KBM-7 (cell line): ENCODE results near the gene WDFY1.

Experiments used
- DNase-seq: peaks from one replicate; pipeline ENCODE4 v3.0.0-alpha.2; 2015
- in situ Hi-C: fragments of 300-500 bp; cut with MboI; formaldehyde crosslinking; loops from 2 replicates; pipeline ENCODE4 v1.14.3; 2020; ENCODE audit warnings: low sequenced_read_pairs, low pct_unique_long_range_greater_than_20kb, mixed read lengths

Gene WDFY1, protein sequence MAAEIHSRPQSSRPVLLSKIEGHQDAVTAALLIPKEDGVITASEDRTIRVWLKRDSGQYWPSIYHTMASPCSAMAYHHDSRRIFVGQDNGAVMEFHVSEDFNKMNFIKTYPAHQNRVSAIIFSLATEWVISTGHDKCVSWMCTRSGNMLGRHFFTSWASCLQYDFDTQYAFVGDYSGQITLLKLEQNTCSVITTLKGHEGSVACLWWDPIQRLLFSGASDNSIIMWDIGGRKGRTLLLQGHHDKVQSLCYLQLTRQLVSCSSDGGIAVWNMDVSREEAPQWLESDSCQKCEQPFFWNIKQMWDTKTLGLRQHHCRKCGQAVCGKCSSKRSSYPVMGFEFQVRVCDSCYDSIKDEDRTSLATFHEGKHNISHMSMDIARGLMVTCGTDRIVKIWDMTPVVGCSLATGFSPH

DNA sequence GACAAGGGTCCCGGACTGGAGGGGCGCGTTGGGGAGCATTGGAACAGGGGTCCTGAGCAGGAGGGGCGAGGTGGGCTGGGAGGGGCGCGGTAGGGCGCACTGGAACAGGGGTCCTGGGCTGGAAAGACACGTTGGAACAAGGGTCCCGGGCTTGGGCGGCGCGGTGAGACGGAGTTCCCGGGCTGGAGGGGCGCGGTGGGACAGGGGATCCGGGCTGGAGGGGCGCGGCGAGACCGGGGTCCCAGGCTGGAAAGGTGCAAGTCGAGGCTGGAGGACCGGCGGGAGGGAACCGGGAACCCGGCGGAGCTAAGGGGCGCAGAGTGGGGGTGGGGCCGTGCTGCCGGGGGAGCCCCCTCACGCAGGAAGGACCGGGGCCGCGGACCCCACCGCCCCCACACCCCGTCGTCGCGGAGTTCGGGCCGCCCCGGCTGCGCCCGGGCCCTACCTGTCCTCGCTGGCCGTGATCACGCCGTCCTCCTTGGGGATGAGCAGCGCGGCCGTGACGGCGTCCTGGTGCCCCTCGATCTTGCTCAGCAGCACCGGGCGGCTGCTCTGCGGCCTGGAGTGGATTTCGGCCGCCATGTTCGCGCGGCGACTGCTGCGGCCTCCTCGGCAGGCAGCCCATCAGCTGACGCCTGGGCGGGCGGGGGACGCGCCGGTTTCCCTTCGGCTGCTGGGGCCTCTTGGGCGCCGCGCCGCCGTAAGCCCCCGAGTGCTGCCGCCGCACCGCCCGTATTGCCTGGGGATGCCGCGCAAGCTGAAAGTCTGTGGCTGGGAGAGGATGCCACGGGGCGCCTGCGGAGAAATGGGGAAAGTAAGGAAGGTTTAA, at the start of gene WDFY1:
WDFY1 (minus strand) TSS at position 633 of the 829 bp plus-strand sequence; CDS start at position 582, 51 bp downstream.
- in situ Hi-C loops, result no loop called here
- DNase-seq, result peak; percentile 86

DNA sequence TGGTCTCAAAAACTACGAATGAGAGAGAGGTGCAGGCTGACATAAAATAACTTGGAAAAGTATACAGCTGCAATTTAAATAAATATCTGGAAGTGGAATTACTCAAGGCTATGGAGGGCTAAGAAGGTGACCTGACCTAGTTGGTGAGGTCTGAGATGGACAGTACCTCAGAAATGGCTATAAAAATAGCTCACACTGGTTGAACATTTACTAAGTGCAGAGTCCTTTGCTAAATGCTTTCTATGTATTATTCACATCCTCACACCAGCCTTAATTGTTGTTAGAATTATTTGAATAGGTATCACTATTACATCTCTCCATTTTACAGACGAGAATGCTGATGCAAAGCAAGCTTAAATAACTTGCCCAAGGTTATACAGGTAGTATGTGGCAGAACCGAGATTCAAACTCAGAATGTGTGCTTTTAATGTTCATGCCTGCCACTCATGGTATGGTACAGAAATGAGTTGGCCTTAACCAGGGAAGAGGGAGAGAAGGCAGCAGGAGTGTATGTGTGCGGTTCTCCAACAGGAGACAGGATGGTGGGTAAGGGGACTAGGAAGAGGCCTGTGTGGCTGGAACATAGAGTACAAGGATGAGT, 49.5 kb upstream of the WDFY1 start:
- in situ Hi-C loops, result loop anchor here (25.0 kb wide), 1 partner anchor 268 kb away; no protein-coding TSS in a partner anchor

DNA sequence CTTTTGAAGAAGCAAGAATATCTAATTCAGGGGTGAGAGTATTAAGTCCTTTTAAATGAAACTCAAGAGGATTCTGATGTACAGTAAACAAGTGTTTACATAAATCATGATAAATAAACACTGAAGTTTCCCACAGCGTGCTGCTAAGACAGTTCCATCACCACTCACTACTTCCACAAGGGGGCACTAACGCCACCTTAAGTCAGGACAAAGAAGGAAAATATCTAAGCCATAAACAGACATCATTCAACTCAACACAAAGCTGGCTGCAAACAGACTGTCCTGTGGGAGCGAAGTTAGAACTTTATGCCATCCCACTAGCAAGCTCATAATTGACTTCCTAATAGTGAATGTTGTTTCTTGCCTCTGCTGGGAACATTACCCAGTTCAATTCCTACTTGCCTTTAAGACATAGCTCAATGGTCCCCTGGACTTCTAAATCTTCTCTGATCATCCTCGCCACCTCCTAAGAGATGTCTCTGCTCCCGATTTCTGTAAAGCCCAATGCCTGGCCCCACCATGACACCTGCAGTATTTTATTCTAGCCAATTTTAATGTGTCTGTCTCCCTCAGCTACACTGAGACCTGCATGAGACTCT, 48.6 kb upstream of the WDFY1 start:
- in situ Hi-C loops, result loop anchor here (25.0 kb wide), 1 partner anchor 269 kb away; no protein-coding TSS in a partner anchor
- DNase-seq, result peak; percentile 77

More for the DNA sequence above, 49.5 kb upstream of the WDFY1 start:
- no peak for DNase-seq

DNA sequence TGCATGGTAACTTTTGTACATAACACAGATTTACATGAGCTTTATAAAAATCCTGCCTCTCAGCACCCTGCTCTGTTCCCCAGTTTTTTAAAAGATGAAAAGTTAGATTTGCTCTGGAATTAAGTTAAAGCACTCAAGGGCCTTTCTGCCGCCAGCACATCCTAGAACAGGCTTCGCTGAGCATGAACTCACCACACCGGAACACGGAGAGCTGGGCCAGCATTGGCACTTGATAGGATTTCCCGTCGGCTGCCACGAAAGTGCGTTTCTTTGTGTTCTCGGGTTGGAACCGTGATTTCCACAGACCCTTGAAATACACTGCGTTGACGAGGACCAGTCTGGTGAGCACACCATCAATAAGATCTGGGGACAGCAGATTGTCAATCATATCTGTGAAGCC, 46.5 kb upstream of the WDFY1 start:
- in situ Hi-C loops, result loop anchor here (25.0 kb wide), 1 partner anchor 271 kb away; no protein-coding TSS in a partner anchor
- DNase-seq, result no peak

DNA sequence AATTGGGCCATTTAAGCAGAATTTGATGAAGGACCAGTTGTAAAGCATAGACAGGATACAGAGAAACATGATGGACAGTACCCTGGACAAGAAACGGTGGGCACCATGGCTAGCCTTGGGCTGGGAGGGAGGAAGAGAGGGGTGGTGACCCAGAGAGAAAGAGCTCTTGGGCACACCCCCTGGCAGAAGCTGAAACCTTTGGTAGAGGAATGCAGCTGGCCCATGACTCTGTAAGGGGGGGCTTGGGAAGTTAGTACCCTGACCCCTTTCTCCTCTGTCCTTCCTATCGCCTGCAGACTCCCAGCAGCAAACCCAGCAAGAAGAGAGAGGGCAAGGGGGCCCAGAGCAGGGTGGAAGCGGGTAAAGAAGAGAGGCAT, 44.7 kb upstream of the WDFY1 start:
- in situ Hi-C loops, result loop anchor here (25.0 kb wide), 1 partner anchor 272 kb away; no protein-coding TSS in a partner anchor
- no peak for DNase-seq

DNA sequence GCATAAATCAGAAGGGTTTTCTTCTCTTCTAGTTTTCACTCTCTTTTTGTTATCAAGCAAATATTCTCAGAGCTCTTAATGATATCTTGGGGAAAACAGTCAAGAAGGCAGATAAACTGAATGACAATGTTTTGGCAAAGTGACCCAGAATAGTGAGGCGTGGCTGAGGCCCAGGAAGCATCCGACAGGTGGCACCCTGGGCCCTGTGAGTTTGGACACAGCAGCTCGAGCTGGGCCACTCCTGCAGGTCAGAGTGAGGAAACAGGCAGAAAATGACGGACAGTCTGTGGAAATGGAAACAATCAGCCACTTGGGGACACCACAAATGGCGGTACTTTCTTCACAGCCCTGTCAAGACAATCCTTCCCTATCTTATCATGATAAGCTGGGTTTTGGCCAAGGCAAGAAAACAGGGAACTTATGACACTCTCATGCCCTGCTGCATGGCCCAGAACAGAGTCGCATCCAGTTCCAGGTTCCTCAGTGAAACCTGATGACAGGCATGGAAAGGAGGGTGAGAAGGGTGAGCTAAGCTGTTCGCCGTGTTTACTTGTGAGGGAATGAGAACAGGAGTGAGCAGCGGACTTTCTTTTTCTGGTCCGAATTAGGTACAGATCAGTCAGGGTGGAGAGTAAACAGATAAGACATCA, 44.2 kb upstream of the WDFY1 start:
- DNase-seq, result no peak
- in situ Hi-C loops, result loop anchor here (25.0 kb wide), 1 partner anchor 273 kb away; no protein-coding TSS in a partner anchor

DNA sequence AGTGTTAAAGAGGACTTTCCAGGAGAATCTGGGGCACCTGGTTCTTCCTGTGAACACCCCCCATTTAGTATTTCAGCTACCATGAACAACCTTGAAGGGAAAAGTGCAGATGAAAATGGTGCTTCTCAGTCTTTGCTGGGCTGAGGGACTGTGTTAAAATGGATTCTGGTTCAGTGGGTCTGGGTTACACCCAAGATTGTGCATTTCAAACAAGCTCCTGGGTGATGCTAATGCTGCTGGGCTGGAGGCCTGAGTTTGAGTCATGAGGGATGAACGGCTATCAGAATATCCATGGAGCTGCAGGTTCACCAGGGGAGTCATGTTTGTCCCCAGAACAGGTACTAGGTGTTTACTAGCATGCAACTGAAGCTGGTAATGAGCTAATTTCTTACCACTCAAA, 36.1 kb upstream of the WDFY1 start:
- DNase-seq, result no peak
- in situ Hi-C loops, result loop anchor here (25.0 kb wide), 1 partner anchor 281 kb away; no protein-coding TSS in a partner anchor

DNA sequence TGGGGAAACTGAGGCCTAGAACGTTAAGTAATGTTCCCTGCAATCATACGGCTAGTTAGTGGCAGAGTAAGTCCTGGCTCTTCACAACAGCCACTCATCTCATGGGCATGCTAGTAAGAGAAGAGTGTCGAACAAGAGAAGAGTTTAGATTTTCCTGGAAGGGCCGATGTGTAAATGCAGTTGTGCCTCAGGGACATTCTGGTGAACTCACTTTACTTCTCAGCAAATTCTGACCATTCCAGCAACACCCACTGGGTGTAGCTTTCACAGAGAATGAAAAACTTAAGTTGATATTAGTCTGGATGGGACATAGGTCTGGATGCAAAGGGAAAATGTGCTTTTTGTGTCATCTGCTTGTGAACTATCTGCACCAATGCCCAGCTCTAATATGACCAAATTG, 35.7 kb upstream of the WDFY1 start:
- in situ Hi-C loops, result loop anchor here (25.0 kb wide), 1 partner anchor 281 kb away; no protein-coding TSS in a partner anchor

DNA sequence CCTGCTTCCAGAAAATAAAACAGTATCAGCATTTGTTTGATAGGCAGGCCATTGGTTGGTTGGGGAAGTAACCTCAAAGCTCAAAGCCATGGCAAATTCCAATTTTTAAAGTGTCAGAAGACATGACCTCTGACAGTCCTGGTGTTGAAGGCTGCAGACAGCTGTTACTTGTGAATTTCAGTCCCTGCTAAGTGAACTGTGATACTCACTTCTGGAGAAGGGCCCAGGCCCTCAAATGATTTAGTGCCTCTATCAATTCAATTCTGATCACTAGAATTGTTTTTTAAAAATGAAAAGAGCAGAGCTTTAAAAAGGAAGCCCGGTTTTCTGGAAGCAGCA, 35.2 kb upstream of the WDFY1 start:
- in situ Hi-C loops, result loop anchor here (25.0 kb wide), 1 partner anchor 282 kb away; no protein-coding TSS in a partner anchor
- DNase-seq, result no peak

More for the DNA sequence above, 35.7 kb upstream of the WDFY1 start:
- no peak for DNase-seq

DNA sequence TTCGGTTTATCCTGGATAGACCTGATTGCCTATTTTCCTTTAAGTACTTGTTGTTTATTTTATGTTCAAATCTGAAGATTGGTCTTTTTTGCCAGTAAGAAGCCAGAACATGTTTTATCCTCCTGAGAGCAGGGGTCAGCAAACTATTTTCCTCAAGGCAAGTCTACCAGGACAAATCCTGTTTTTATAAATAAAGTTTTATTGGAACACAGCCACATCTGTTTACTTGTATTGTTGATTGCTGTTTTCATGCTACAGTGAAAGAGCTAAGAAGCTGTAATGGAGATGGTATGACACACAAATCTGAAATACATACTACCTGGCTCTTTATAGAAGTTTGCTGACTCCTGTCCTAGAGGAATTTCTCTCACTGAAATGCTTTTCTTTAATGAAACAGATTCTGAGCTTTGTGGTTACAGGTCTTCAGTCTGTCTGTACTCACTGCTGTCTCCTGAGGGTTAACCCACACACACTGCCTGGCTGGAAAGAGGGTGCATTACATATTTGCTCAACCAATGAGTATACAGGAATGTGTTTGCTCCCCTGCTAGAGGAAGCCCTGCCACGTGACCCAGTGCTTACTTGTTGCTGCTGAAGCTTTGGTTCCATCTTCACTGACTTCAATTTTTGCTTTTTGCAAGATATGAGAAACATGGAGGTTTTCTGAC, 34.7 kb upstream of the WDFY1 start:
- in situ Hi-C loops, result loop anchor here (25.0 kb wide), 1 partner anchor 282 kb away; no protein-coding TSS in a partner anchor
- DNase-seq, result no peak

DNA sequence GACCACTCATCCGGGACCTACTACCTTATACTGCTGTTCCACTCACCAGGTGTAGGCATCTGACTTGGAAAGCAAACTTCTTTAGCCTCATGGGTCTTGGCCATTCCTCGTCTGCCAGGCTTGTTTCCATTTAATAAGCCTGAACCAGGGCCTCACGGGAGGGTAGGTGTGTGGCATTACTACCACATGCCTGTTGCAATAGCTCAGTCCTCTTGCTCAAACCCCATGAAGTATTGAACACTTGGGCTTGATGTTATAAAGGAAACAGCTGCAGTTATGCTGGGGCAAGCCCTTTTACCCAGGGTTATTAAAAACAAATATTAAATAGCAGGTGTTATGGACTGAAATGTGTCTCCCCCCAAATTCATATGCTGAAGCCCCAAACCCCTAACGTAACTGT, 33.3 kb upstream of the WDFY1 start:
- no peak for DNase-seq

DNA sequence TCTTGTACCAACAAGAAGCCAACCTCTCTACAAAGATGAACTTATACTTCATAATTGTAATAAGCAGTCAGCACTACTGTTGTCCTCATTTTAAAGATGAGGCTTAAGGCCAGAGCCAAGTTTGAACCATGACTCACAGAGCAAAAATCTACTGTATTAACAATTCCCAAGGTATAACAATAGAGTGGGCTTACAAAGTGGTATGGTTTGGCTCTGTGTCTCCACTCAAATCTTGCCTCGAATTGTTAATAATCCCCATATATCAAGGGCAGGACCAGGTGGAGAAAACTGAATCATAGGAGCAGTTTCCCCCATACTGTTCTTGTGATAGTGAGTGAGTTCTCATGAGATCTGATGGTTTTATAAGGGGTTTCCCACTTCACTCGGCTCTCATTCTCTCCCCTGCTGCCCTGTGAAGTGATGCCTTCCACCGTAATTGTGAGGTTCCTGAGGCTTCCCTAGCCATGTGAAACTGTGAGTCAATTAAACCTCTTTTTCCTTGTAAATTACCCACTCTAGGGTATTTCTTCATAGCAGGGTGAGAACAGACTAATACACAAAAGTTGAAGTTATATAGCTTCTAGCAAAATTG, 31.6 kb upstream of the WDFY1 start:
- in situ Hi-C loops, result loop anchor here (25.0 kb wide), 1 partner anchor 286 kb away; no protein-coding TSS in a partner anchor
- DNase-seq, result no peak

More for the DNA sequence above, 33.3 kb upstream of the WDFY1 start:
- in situ Hi-C loops, result loop anchor here (25.0 kb wide), 1 partner anchor 284 kb away; no protein-coding TSS in a partner anchor

DNA sequence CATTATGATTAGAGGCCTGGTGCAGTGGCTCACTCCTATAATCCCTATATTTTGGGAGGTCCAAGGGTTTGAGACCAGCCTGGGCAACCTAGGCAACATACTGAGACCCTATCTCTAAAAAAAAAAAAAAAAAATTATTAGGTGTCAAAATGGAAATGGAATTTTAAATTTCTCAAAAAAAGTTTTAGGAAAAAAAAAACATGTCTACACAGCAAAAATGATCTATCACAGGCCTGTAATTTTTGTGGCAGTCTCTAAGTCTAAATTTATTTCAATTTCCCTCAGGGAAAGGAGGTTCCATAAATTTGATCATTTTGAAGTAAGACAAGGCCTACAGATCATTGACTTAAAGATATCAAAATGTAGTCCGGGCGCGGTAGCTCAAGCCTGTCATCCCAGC, 28.5 kb upstream of the WDFY1 start:
- in situ Hi-C loops, result no loop called here
- DNase-seq, result no peak

DNA sequence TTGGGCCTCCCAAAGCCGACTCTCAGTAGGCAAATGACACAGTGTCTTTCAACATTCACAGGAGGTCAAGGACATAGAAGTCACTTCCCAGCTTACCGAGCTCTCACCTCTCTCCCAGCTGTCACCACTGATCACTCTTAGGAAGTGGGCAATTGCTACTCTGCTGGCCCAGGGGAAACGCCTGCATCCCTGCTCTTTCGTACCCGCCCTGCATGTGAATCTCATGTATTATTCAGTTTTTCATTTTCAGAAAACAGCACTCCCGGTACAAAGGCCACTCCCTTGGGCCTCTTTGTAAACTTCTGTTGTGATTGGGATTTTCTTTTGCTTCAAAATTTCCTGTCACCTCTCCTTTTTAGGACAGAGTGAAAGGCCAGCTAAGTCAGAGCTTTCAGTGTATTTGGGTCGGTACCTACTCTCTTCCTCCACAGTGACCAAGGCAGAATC, 27.5 kb upstream of the WDFY1 start:
- in situ Hi-C loops, result no loop called here
- no peak for DNase-seq

DNA sequence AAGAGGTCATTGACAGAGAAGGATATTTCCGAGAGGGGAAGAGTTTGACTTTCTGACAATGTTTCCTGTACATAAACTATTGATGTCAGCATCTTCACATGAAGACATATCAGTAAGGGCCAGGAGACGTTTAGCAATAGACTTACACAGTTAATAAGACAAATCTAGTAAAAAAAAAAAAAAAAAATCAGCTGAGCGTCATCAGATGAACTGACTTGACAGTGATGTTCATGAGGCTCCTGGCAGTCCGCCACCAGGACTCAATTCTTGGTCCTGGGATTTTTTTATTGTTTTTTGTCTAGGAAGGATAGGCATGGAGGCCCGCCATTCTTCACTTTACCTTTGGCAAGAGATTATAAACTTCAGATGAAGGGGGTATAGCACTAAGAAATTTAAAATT, 26.6 kb upstream of the WDFY1 start:
- in situ Hi-C loops, result no loop called here
- DNase-seq, result no peak

DNA sequence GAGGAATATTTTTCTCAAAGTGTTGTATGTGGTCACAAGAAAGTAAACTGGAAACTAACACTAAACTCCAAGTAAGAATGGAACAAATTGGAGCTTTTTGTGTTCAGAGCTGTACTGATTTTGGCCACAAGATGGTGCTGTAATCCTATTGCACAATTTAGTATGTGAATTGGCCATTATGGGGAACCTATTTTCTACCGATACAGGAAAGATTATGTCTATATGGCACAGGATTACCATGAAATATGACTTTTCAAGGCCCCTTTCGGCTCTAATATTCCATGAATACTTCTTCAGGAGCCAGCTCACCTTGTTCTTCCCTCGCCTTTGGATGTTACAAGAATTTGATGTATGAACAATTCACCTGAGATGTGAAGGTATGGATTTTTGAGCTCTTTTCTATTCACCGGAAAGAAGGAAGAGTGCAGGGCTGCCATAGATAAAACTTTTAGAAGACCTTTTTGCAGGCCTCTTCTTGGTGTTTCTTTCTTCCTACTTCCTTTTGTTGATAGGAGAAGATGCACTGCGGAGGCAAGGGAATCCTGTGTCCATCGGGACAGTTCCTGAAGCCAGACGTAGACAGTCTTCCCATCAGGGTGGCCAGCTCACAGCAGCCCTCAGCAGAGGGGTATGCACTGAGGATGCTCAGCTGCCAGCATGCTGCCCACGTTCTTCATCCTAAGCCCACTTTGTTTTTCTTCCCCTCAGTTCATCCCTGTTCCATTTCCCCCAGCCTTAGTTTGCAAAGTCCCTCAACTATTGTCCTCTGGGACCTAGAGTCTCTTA, 25.4 kb upstream of the WDFY1 start:
- DNase-seq, result peak; percentile 73
- in situ Hi-C loops, result no loop called here

DNA sequence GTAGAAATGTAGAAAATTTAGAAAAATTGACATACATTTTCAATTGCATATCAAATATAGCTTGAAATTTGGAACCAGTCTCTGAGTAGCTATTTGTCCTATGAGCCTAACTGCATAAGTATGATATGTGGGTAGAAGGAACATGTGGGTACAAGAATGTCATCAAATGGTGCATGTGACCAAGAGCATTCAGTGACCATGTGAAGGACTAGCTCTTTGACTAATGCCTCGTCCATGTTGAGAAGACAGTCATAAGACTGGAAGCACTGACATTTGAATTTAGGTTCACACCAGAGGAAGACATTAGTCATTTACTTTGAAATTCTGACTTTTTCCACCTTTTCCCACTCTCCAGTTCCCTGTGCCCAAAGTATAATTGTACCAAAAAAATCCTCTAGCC, 24.7 kb upstream of the WDFY1 start:
- in situ Hi-C loops, result no loop called here
- DNase-seq, result peak; percentile 11
